ENCODE results near the gene HOMER2.

The HOMER2 gene

GRCh38 chr15:82952158-82953081 is at the start of gene HOMER2:
Gene HOMER2 (minus strand): TSS chr15:82952720. CDS start chr15:82952535, 185 bp downstream.
- TF ChIP-seq CSRNP3 (CRISPR knock-in tag; IDR thresholded peaks at IDR 0.05) (no peak), ZNF8 (CRISPR knock-in tag; IDR thresholded peaks at IDR 0.05) (no peak), GLIS3 (CRISPR knock-in tag; IDR thresholded peaks at IDR 0.05) (no peak), ARNTL (CRISPR knock-in tag; IDR thresholded peaks at IDR 0.05; ENCODE audit: borderline replicate concordance, low read depth) (no peak), BACH2 (CRISPR knock-in tag; IDR thresholded peaks at IDR 0.05; ENCODE audit: borderline replicate concordance) (no peak), ZNF70 (CRISPR knock-in tag; IDR thresholded peaks at IDR 0.05) (no peak), ZC3H10 (CRISPR knock-in tag; IDR thresholded peaks at IDR 0.05) (no peak), ZFP30 (CRISPR knock-in tag; IDR thresholded peaks at IDR 0.05) (no peak), SNAI2 (CRISPR knock-in tag; IDR thresholded peaks at IDR 0.05) (no peak), ZNF565 (CRISPR knock-in tag; conservative IDR thresholded peaks at IDR 0.05; ENCODE audit: low read depth) (no peak), RARB (CRISPR knock-in tag; IDR thresholded peaks at IDR 0.05) (no peak), ESRRG (CRISPR knock-in tag; IDR thresholded peaks at IDR 0.05) (no peak), ZFP3 (CRISPR knock-in tag; IDR thresholded peaks at IDR 0.05) (no peak), PPARA (CRISPR knock-in tag; IDR thresholded peaks at IDR 0.05; ENCODE audit: borderline replicate concordance) (no peak), TCF4 (CRISPR knock-in tag; IDR thresholded peaks at IDR 0.05; ENCODE audit: borderline replicate concordance) (no peak), TOX (CRISPR knock-in tag; IDR thresholded peaks at IDR 0.05; ENCODE audit: borderline replicate concordance) (no peak), POU6F1 (CRISPR knock-in tag; IDR thresholded peaks at IDR 0.05; ENCODE audit: borderline replicate concordance, low read depth) (no peak)
- TF ChIP-seq, protein P1, sequence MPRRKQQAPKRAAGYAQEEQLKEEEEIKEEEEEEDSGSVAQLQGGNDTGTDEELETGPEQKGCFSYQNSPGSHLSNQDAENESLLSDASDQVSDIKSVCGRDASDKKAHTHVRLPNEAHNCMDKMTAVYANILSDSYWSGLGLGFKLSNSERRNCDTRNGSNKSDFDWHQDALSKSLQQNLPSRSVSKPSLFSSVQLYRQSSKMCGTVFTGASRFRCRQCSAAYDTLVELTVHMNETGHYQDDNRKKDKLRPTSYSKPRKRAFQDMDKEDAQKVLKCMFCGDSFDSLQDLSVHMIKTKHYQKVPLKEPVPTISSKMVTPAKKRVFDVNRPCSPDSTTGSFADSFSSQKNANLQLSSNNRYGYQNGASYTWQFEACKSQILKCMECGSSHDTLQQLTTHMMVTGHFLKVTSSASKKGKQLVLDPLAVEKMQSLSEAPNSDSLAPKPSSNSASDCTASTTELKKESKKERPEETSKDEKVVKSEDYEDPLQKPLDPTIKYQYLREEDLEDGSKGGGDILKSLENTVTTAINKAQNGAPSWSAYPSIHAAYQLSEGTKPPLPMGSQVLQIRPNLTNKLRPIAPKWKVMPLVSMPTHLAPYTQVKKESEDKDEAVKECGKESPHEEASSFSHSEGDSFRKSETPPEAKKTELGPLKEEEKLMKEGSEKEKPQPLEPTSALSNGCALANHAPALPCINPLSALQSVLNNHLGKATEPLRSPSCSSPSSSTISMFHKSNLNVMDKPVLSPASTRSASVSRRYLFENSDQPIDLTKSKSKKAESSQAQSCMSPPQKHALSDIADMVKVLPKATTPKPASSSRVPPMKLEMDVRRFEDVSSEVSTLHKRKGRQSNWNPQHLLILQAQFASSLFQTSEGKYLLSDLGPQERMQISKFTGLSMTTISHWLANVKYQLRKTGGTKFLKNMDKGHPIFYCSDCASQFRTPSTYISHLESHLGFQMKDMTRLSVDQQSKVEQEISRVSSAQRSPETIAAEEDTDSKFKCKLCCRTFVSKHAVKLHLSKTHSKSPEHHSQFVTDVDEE (CRISPR knock-in tag; IDR thresholded peaks at IDR 0.05), result no peak
- TF ChIP-seq, protein P2, sequence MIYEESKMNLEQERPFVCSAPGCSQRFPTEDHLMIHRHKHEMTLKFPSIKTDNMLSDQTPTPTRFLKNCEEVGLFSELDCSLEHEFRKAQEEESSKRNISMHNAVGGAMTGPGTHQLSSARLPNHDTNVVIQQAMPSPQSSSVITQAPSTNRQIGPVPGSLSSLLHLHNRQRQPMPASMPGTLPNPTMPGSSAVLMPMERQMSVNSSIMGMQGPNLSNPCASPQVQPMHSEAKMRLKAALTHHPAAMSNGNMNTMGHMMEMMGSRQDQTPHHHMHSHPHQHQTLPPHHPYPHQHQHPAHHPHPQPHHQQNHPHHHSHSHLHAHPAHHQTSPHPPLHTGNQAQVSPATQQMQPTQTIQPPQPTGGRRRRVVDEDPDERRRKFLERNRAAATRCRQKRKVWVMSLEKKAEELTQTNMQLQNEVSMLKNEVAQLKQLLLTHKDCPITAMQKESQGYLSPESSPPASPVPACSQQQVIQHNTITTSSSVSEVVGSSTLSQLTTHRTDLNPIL (CRISPR knock-in tag; IDR thresholded peaks at IDR 0.05; ENCODE audit: low read depth), result no peak
- TF ChIP-seq, protein P3, sequence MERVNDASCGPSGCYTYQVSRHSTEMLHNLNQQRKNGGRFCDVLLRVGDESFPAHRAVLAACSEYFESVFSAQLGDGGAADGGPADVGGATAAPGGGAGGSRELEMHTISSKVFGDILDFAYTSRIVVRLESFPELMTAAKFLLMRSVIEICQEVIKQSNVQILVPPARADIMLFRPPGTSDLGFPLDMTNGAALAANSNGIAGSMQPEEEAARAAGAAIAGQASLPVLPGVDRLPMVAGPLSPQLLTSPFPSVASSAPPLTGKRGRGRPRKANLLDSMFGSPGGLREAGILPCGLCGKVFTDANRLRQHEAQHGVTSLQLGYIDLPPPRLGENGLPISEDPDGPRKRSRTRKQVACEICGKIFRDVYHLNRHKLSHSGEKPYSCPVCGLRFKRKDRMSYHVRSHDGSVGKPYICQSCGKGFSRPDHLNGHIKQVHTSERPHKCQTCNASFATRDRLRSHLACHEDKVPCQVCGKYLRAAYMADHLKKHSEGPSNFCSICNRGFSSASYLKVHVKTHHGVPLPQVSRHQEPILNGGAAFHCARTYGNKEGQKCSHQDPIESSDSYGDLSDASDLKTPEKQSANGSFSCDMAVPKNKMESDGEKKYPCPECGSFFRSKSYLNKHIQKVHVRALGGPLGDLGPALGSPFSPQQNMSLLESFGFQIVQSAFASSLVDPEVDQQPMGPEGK (CRISPR knock-in tag; IDR thresholded peaks at IDR 0.05; ENCODE audit: borderline replicate concordance), result no peak
- ATAC-seq, result peak; percentile 73

- ATAC-seq, result peak; percentile 50
Measured at GRCh38 chr15:83000672-83001031, 48.1 kb upstream of the HOMER2 start.

All from SK-N-SH treated with all-trans-retinoic acid at 6 μM for 48 hours (cell line).